SK-N-SH (cell line): ENCODE results near the gene PDE4D. TPM values are rescaled to one million over a fixed set of nuclear protein-coding genes. Genes with fewer than 3 reads are reported as not detected.

Source experiments
- CTCF ChIA-PET: fragments of 300-600, 350-600 bp; formaldehyde crosslinking; extraction: SDS; loops from one replicate; lab custom pipeline; 2021; lab: Yijun Ruan, JAX
- POLR2A ChIA-PET: fragments of 350-600 bp; sonication (Branson Sonifier 250); formaldehyde crosslinking; extraction: SDS; loops from one replicate; lab custom pipeline; 2020; ENCODE audit warnings: antibody characterized with exemption, inconsistent platforms; lab: Yijun Ruan, JAX
- DNase-seq: peaks from one replicate; pipeline ENCODE4 v3.0.0; 2012
- H2AFZ ChIP-seq: fragments of 200-600 bp; sonication (generic); 2 replicates; pipeline ENCODE4 v1.8.1; 2016; ENCODE audit warnings: antibody characterized with exemption, mild to moderate bottlenecking, low read depth
- H3F3A ChIP-seq: fragments of 200-600 bp; sonication (generic); replicated peaks from 2 replicates; pipeline ENCODE3; 2016; ENCODE audit warnings: antibody characterized with exemption, mild to moderate bottlenecking; ENCODE audit not compliant: insufficient read depth
- H3K27ac ChIP-seq, 2 experiments: fragments of 200-500 bp in 1 of 2; fragments of 200-600 bp in 1 of 2; sonication (Bioruptor generic) in 1 of 2; sonication (generic), shearing (Covaris generic) in 1 of 2; 2 replicates each; pipeline versions ENCODE4 v1.5.1 to v1.6.1; 2014 to 2016; ENCODE audit warnings: low read depth in 2 of 2, inconsistent platforms in 1 of 2, low read length in 1 of 2, mild to moderate bottlenecking in 1 of 2, mixed read lengths in 1 of 2
- H3K27me3 ChIP-seq: fragments of 200-600 bp; sonication (generic), shearing (Covaris generic); 2 replicates; pipeline ENCODE4 v1.6.1; 2016; ENCODE audit warnings: mixed run types; ENCODE audit not compliant: insufficient read depth
- H3K36me3 ChIP-seq, 2 experiments: fragments of 200-500 bp in 1 of 2; fragments of 200-600 bp in 1 of 2; sonication (Bioruptor generic) in 1 of 2; sonication (generic) in 1 of 2; replicated peaks in 1 of 2; 2 replicates each; pipeline versions ENCODE3 to v1.5.1; 2014 to 2016; ENCODE audit warnings: low read length in 1 of 2, mild to moderate bottlenecking in 1 of 2; ENCODE audit not compliant: insufficient read depth in 2 of 2, control insufficient read depth in 1 of 2
- H3K4me1 ChIP-seq, 2 experiments: fragments of 200-500 bp in 1 of 2; fragments of 200-600 bp in 1 of 2; sonication (Bioruptor generic) in 1 of 2; sonication (generic), shearing (Covaris generic) in 1 of 2; 2 replicates each; pipeline versions ENCODE4 v1.5.1 to v1.6.1; 2014 to 2016; ENCODE audit warnings: low read depth in 1 of 2, low read length in 1 of 2, mixed run types in 1 of 2; ENCODE audit not compliant: insufficient read depth in 2 of 2, control insufficient read depth in 1 of 2
- H3K4me2 ChIP-seq: fragments of 200-600 bp; sonication (generic), shearing (Covaris generic); 2 replicates; pipeline ENCODE4 v1.6.1; 2017; ENCODE audit warnings: mixed run types
- H3K4me3 ChIP-seq, 2 experiments: fragments of 200-500 bp in 1 of 2; fragments of 200-600 bp in 1 of 2; sonication (Bioruptor generic) in 1 of 2; sonication (generic), shearing (Covaris generic) in 1 of 2; 2 replicates each; pipeline versions ENCODE4 v1.5.1 to v1.8.1; 2014 to 2016; ENCODE audit warnings: low read depth in 2 of 2, inconsistent platforms in 1 of 2, low read length in 1 of 2, mild to moderate bottlenecking in 1 of 2, mixed read lengths in 1 of 2, moderate library complexity in 1 of 2
- H3K79me2 ChIP-seq: fragments of 200-600 bp; sonication (generic); 2 replicates; pipeline ENCODE4 v1.8.1; 2017; ENCODE audit warnings: mild to moderate bottlenecking; ENCODE audit not compliant: insufficient read depth
- H3K9ac ChIP-seq: fragments of 200-600 bp; sonication (generic); 2 replicates; pipeline ENCODE4 v1.6.1; 2017; ENCODE audit warnings: mixed run types
- H3K9me2 ChIP-seq: fragments of 200-600 bp; sonication (generic); 2 replicates; pipeline ENCODE4 v1.6.1; 2017; ENCODE audit warnings: mixed run types
- H3K9me3 ChIP-seq: fragments of 200-600 bp; sonication (generic); 2 replicates; pipeline ENCODE4 v1.6.1; 2017; ENCODE audit warnings: mixed run types, mild to moderate bottlenecking, moderate library complexity
- H4K20me1 ChIP-seq: fragments of 200-600 bp; sonication (generic); 2 replicates; pipeline ENCODE4 v1.6.1; 2017; ENCODE audit warnings: mild to moderate bottlenecking, mixed run types; ENCODE audit not compliant: insufficient read depth
- CHD2 ChIP-seq: fragments of 150-350 bp; IDR thresholded peaks from 2 replicates; pipeline ENCODE4 v1.6.1; 2018; ENCODE audit warnings: low read length; ENCODE audit not compliant: partially characterized antibody
- ELF1 ChIP-seq: IDR thresholded peaks from 2 replicates; pipeline ENCODE4 v1.4.0; 2012
- EP300 ChIP-seq, 2 experiments: IDR thresholded peaks; 2 replicates each; pipeline versions ENCODE4 v1.4.0 to v1.6.1; 2012; ENCODE audit warnings: borderline replicate concordance in 1 of 2, low read depth in 1 of 2, low read length in 1 of 2
- FOSL2 ChIP-seq: IDR thresholded peaks from 2 replicates; pipeline ENCODE4 v1.4.0; 2012; ENCODE audit warnings: low read depth, mild to moderate bottlenecking, moderate library complexity, borderline replicate concordance
- FOXM1 ChIP-seq: IDR thresholded peaks from 2 replicates; pipeline ENCODE4 v1.4.0; 2012; ENCODE audit warnings: low read depth, mild to moderate bottlenecking
- GABPA ChIP-seq: IDR thresholded peaks from 2 replicates; pipeline ENCODE4 v1.4.0; 2012; ENCODE audit warnings: low read depth, mild to moderate bottlenecking
- GATA2 ChIP-seq: sonication (generic); formaldehyde crosslinking; IDR thresholded peaks from 2 replicates; pipeline ENCODE4 v1.5.0; 2020; ENCODE audit warnings: mild to moderate bottlenecking, missing genetic modification reagents
- JUND ChIP-seq: IDR thresholded peaks from 2 replicates; pipeline ENCODE4 v1.4.0; 2012
- MEF2A ChIP-seq: IDR thresholded peaks from 2 replicates; pipeline ENCODE4 v1.4.0; 2012; ENCODE audit warnings: low read depth, borderline replicate concordance
- MXI1 ChIP-seq: IDR thresholded peaks from 2 replicates; pipeline ENCODE4 v1.6.1; 2012; ENCODE audit warnings: mild to moderate bottlenecking, low read depth, low read length, improper control_type of control experiment
- NFIC ChIP-seq: IDR thresholded peaks from 2 replicates; pipeline ENCODE4 v1.4.0; 2012; ENCODE audit warnings: borderline replicate concordance
- POLR2AphosphoS5 ChIP-seq: IDR thresholded peaks from 2 replicates; pipeline ENCODE4 v1.6.1; 2012; ENCODE audit warnings: low read depth, low read length
- RAD21 ChIP-seq: IDR thresholded peaks from 2 replicates; pipeline ENCODE4 v1.6.1; 2012; ENCODE audit warnings: mild to moderate bottlenecking, low read length
- RFX5 ChIP-seq: IDR thresholded peaks from 2 replicates; pipeline ENCODE4 v1.6.1; 2012; ENCODE audit warnings: mild to moderate bottlenecking, improper control_type of control experiment, low read length
- SMC3 ChIP-seq: IDR thresholded peaks from 2 replicates; pipeline ENCODE4 v1.6.1; 2012; ENCODE audit warnings: low read depth, low read length, improper control_type of control experiment
- TCF12 ChIP-seq: IDR thresholded peaks from 2 replicates; pipeline ENCODE4 v1.4.0; 2012
- WGBS: methylation state at CpG from one replicate; pipeline ENCODE4 v1.1.6; 2017; ENCODE audit warnings: low lambda C conversion rate; 5-methylcytosine and 5-hydroxymethylcytosine counted together
- polyA plus RNA-seq, 3 experiments: library from polyadenylated mRNA; depleted of rRNA; stranded (reverse); fragments of >200 nt; gene quantifications; 2 replicates each; pipeline ENCODE4 v1.2.3, GENCODE V29; 2012
- TF ChIP-seq, protein P1 (sequence below): IDR thresholded peaks from 2 replicates; pipeline ENCODE4; 2012
- TF ChIP-seq, protein P2 (sequence below): fragments of 150-350 bp; IDR thresholded peaks from 2 replicates; pipeline ENCODE4 v1.6.1; 2016; ENCODE audit warnings: mild to moderate bottlenecking, low read depth, low read length
- TF ChIP-seq, protein P3 (sequence below): IDR thresholded peaks from 2 replicates; pipeline ENCODE4 v1.4.0; 2012; ENCODE audit warnings: low read depth, borderline replicate concordance
- TF ChIP-seq, protein P4 (sequence below): IDR thresholded peaks from 2 replicates; pipeline ENCODE4 v1.4.0; 2012; ENCODE audit warnings: low read depth, borderline replicate concordance

Gene PDE4D
- polyA plus RNA-seq, 1 of the 3 experiments (the other 2 are of a cell fraction) = 2.4 TPM

DNA sequence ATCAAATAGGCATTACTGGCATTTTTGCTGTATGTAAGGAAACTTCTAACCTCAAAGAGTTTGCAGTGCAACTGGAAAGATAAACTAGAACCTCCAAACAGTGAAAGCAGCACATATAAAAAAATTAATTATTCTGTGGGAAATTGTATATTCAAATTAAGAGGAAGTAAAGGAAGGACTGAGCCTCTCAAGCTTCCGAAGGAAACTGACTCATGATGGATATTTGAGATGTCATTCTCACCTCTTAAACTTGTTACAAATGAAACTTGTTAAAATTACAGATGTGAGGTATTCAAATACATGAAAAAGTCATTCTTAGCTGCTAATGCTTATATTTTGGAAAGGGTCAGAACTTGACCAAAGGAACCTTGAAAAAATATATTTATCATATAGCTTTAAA, 538.7 kb downstream of the PDE4D start:
- TF ChIP-seq MXI1 (no peak), SMC3 (no peak), GABPA (no peak), NFIC (no peak), CHD2 (no peak), MEF2A (no peak), ELF1 (no peak), RFX5 (no peak)
- TF ChIP-seq, protein P1, sequence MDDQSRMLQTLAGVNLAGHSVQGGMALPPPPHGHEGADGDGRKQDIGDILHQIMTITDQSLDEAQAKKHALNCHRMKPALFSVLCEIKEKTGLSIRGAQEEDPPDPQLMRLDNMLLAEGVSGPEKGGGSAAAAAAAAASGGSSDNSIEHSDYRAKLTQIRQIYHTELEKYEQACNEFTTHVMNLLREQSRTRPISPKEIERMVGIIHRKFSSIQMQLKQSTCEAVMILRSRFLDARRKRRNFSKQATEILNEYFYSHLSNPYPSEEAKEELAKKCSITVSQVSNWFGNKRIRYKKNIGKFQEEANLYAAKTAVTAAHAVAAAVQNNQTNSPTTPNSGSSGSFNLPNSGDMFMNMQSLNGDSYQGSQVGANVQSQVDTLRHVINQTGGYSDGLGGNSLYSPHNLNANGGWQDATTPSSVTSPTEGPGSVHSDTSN = no peak
- TF ChIP-seq, protein P2, sequence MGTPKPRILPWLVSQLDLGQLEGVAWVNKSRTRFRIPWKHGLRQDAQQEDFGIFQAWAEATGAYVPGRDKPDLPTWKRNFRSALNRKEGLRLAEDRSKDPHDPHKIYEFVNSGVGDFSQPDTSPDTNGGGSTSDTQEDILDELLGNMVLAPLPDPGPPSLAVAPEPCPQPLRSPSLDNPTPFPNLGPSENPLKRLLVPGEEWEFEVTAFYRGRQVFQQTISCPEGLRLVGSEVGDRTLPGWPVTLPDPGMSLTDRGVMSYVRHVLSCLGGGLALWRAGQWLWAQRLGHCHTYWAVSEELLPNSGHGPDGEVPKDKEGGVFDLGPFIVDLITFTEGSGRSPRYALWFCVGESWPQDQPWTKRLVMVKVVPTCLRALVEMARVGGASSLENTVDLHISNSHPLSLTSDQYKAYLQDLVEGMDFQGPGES = no peak
- H3K36me3 ChIP-seq = no peaks in the 10 kb centered on the region
- H3K9ac ChIP-seq = no peak overlapping the region
- no peak overlapping the region for H3K4me2 ChIP-seq
- no peak for DNase-seq
- H4K20me1 ChIP-seq = no peaks in the 10 kb centered on the region
- no peak overlapping the region for H2AFZ ChIP-seq
- H3K4me3 ChIP-seq = no peak overlapping the region
- H3K79me2 ChIP-seq = no peaks in the 10 kb centered on the region
- H3K9me3 ChIP-seq = no peaks in the 10 kb centered on the region
- no peaks in the 10 kb centered on the region for H3F3A ChIP-seq
- no peak overlapping the region for H3K27ac ChIP-seq
- POLR2A ChIA-PET = no interaction called here
- CTCF ChIA-PET = interaction anchor here (0.7 to 9.6 kb wide), 4 partner anchors 11 to 166 kb away, joined by 3 to 95 read pairs (median 14); no protein-coding TSS in a partner anchor
- no peaks in the 10 kb centered on the region for H3K27me3 ChIP-seq
- peaks cover 0 to 13% of the 10 kb centered on the region in 2 experiments; a peak in 2 of 4 replicates for H3K4me1 ChIP-seq
- 70% methylated on average over 1 of the region's 1 CpG for WGBS
- no peaks in the 10 kb centered on the region for H3K9me2 ChIP-seq

DNA sequence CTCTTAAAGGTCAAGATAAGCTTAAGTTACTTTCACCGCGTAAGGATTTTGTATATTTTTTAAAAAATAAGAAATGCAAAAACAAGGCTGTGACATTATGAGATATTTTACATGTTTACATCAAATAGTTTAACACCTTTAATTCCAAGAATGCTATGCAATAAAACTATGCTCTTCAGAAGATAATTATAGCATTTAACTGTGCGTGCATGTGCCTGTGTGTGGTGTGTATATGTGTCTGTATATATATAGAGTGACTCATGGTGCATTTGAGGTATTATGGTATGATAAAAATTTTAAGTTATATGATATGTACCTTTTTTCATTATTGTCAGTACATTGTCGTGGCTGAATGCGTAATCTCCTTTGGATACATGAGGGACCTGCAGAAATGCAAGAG, 539.3 kb downstream of the PDE4D start:
- Histone ChIP-seq H3K9ac (no peak overlapping the region), H3K36me3 (no peaks in the 10 kb centered on the region), H3K4me1 (peaks cover 0 to 13% of the 10 kb centered on the region in 2 experiments; a peak in 2 of 4 replicates), H4K20me1 (no peaks in the 10 kb centered on the region), H3K4me3 (no peak overlapping the region), H3K27me3 (no peaks in the 10 kb centered on the region), H3F3A (no peaks in the 10 kb centered on the region), H3K79me2 (no peaks in the 10 kb centered on the region), H2AFZ (no peak overlapping the region), H3K27ac (no peak overlapping the region), H3K9me2 (no peaks in the 10 kb centered on the region), H3K9me3 (no peaks in the 10 kb centered on the region), H3K4me2 (no peak overlapping the region)
- CTCF ChIA-PET = interaction anchor here (1.0 to 9.6 kb wide), 3 partner anchors 12 to 320 kb away, joined by 4 to 95 read pairs (median 21); no protein-coding TSS in a partner anchor
- WGBS = 87% methylated on average over 5 of the region's 5 CpGs
- POLR2A ChIA-PET = no interaction called here
- no peak for DNase-seq
- no peak for TF ChIP-seq ELF1
- TF ChIP-seq TCF12 = no peak
- TF ChIP-seq FOXM1 = no peak
- TF ChIP-seq EP300 (IDR thresholded peaks at IDR 0.05; ENCODE audit: borderline replicate concordance in 1 of 2, low read depth in 1 of 2, low read length in 1 of 2) = no peak
- no peak for TF ChIP-seq MEF2A
- no peak for TF ChIP-seq POLR2AphosphoS5
- TF ChIP-seq GATA2 = no peak
- TF ChIP-seq RAD21 = no peak
- TF ChIP-seq, protein P3, sequence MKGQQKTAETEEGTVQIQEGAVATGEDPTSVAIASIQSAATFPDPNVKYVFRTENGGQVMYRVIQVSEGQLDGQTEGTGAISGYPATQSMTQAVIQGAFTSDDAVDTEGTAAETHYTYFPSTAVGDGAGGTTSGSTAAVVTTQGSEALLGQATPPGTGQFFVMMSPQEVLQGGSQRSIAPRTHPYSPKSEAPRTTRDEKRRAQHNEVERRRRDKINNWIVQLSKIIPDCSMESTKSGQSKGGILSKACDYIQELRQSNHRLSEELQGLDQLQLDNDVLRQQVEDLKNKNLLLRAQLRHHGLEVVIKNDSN = no peak
- TF ChIP-seq, protein P4, sequence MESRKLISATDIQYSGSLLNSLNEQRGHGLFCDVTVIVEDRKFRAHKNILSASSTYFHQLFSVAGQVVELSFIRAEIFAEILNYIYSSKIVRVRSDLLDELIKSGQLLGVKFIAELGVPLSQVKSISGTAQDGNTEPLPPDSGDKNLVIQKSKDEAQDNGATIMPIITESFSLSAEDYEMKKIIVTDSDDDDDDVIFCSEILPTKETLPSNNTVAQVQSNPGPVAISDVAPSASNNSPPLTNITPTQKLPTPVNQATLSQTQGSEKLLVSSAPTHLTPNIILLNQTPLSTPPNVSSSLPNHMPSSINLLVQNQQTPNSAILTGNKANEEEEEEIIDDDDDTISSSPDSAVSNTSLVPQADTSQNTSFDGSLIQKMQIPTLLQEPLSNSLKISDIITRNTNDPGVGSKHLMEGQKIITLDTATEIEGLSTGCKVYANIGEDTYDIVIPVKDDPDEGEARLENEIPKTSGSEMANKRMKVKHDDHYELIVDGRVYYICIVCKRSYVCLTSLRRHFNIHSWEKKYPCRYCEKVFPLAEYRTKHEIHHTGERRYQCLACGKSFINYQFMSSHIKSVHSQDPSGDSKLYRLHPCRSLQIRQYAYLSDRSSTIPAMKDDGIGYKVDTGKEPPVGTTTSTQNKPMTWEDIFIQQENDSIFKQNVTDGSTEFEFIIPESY = no peak
- no peak for TF ChIP-seq FOSL2
- TF ChIP-seq SMC3 = no peak
- TF ChIP-seq JUND = no peak
